ENCODE results near the gene TMPO.

GRCh38 chr12:98515287-98516110 is at the start of gene TMPO:
- TF ChIP-seq EZH2 (IDR thresholded peaks at IDR 0.05; ENCODE audit: insufficient read depth, poor library complexity, severe bottlenecking) (no peak), EZH2phosphoT487 (IDR thresholded peaks at IDR 0.05; ENCODE audit: insufficient read depth, low read depth) (no peak)
